Kidney (tissue), 14 donors: ENCODE measurements around the gene ADGRV1. TPM values are rescaled to one million over a fixed set of nuclear protein-coding genes. Genes with fewer than 3 reads are reported as not detected.
"Not testable (repeated sequence)": the region's sequence is repeated elsewhere in the genome, so short reads cannot be mapped to it uniquely, and the experiment has no call there.

Experiments used
- DNase-seq, 5 donors: peaks; one replicate each; pipeline ENCODE4 v3.0.0-alpha.2; 2013 to 2020
- FAIRE-seq: peaks from 2 replicates; lab custom pipeline; 2012; peaks lifted over from hg19 to GRCh38; lab: Jason Lieb, UNC
- H3K27ac ChIP-seq, 2 donors: one replicate each; pipeline ENCODE4 v1.7.0; 2013; ENCODE audit warnings: low read depth in 2 of 2, low read length in 2 of 2, inconsistent platforms in 1 of 2
- H3K27me3 ChIP-seq: one replicate; pipeline ENCODE4 v1.7.1; 2013; ENCODE audit warnings: low read length, inconsistent platforms; ENCODE audit not compliant: control insufficient read depth, insufficient read depth
- H3K36me3 ChIP-seq, 3 donors: one replicate each; pipeline versions ENCODE4 v1.7.0 to v1.7.1; 2013; ENCODE audit warnings: low read length in 3 of 3, control low read depth in 1 of 3, inconsistent platforms in 1 of 3; ENCODE audit not compliant: insufficient read depth in 3 of 3, control insufficient read depth in 2 of 3
- H3K4me1 ChIP-seq, 3 donors: one replicate each; pipeline versions ENCODE4 v1.7.0 to v1.7.1; 2013; ENCODE audit warnings: low read length in 3 of 3, inconsistent platforms in 1 of 3, low read depth in 1 of 3; ENCODE audit not compliant: control insufficient read depth in 2 of 3, insufficient read depth in 2 of 3
- H3K4me3 ChIP-seq, 3 donors: one replicate each; pipeline versions ENCODE4 v1.7.0 to v1.8.1; 2013; ENCODE audit warnings: low read length in 3 of 3, control low read depth in 1 of 3, inconsistent platforms in 1 of 3
- H3K9ac ChIP-seq, 3 donors: one replicate each; pipeline versions ENCODE4 v1.7.0 to v1.7.1; 2013; ENCODE audit warnings: low read length in 3 of 3, control low read depth in 1 of 3, inconsistent platforms in 1 of 3
- H3K9me3 ChIP-seq, 3 donors: one replicate each; pipeline versions ENCODE4 v1.7.0 to v1.7.1; 2013; ENCODE audit warnings: low read length in 3 of 3, control low read depth in 1 of 3, inconsistent platforms in 1 of 3; ENCODE audit not compliant: control insufficient read depth in 2 of 3, insufficient read depth in 1 of 3
- CTCF ChIP-seq: IDR thresholded peaks from 3 replicates; pipeline ENCODE4 v1.5.1; 2012; ENCODE audit warnings: mild to moderate bottlenecking, moderate library complexity, borderline replicate concordance; ENCODE audit not compliant: insufficient read depth; ENCODE audit errors: extremely low read depth
- intact Hi-C: fragments of 100-400 bp; cut with DNase I; formaldehyde crosslinking; loops from one replicate; pipeline ENCODE4 v1.11.1; 2022
- polyA plus RNA-seq: library from polyadenylated mRNA; stranded (reverse); fragments of 350-450 nt; fragmentation: Illumina TruSeq; extraction: RNeasy Lipid Tissue Mini Kit (QIAGEN cat#74804); gene quantifications from one replicate; pipeline ENCODE4 v1.2.3, GENCODE V29; 2014; ENCODE audit warnings: low read depth, low replicate concordance; ENCODE audit not compliant: insufficient read depth
- total RNA-seq: library from RNA; stranded (reverse); fragmentation: NEBNext Ultra II Directional; extraction: Animal tissue kit (Norgen Biotek cat#: 25700); gene quantifications from one replicate; pipeline ENCODE4 v1.2.1, GENCODE V29; 2021
- donor health status: control.
- donor health status: control.
- donor health status: control.
- donor health status: control.
- donor health status: control.
- donor health status: DM: yes; HTN: yes; CAD: no.
- donor health status: Normal renal cell carcinoma (clear cell type).

Gene ADGRV1
- total and polyA plus RNA-seq, 2 donors from 2014 or later: 7.0 to 7.3 TPM

GRCh38 chr5:90657030-90657429 lies 98.4 kb downstream of the ADGRV1 start:
- intact Hi-C loops: no loop called here
- DNase-seq (no peak), FAIRE-seq (no peak)
- H3K27ac ChIP-seq: no peak overlapping the region
- H3K36me3 ChIP-seq: no peaks in the 10 kb centered on the region
- H3K9me3 ChIP-seq: no peaks in the 10 kb centered on the region
- H3K9ac ChIP-seq: no peak overlapping the region
- no peaks in the 10 kb centered on the region for H3K4me1 ChIP-seq
- no peaks in the 10 kb centered on the region for H3K27me3 ChIP-seq
- TF ChIP-seq CTCF: no peak
- no peak overlapping the region for H3K4me3 ChIP-seq

GRCh38 chr5:90657788-90658187 lies 99.2 kb downstream of the ADGRV1 start:
- intact Hi-C loops: no loop called here
- no peaks in the 10 kb centered on the region for H3K27me3 ChIP-seq
- DNase-seq: no peak
- H3K36me3 ChIP-seq: no peaks in the 10 kb centered on the region
- no peaks in the 10 kb centered on the region for H3K9me3 ChIP-seq
- H3K27ac ChIP-seq: no peak overlapping the region
- no peaks in the 10 kb centered on the region for H3K4me1 ChIP-seq
- no peak for FAIRE-seq
- no peak overlapping the region for H3K4me3 ChIP-seq
- no peak overlapping the region for H3K9ac ChIP-seq
- TF ChIP-seq CTCF: no peak

- H3K4me3 ChIP-seq: no peak overlapping the region
- intact Hi-C loops: no loop called here
- no peak for TF ChIP-seq CTCF
- H3K36me3 ChIP-seq: no peaks in the 10 kb centered on the region
- FAIRE-seq (no peak), DNase-seq (no peak)
- no peaks in the 10 kb centered on the region for H3K9me3 ChIP-seq
- no peaks in the 10 kb centered on the region for H3K27me3 ChIP-seq
- H3K27ac ChIP-seq: no peak overlapping the region
- H3K9ac ChIP-seq: no peak overlapping the region
- H3K4me1 ChIP-seq: no peaks in the 10 kb centered on the region
These were observed 100.0 kb downstream of the ADGRV1 start for GRCh38 chr5:90658620-90659019.

GRCh38 chr5:90668079-90668565 lies 109.5 kb downstream of the ADGRV1 start:
- FAIRE-seq, H3K4me1 ChIP-seq, H3K27me3 ChIP-seq, DNase-seq, intact Hi-C loops, H3K36me3 ChIP-seq, H3K9me3 ChIP-seq, H3K27ac ChIP-seq, H3K9ac ChIP-seq, H3K4me3 ChIP-seq: not testable (repeated sequence)
